Epithelial cell of proximal tubule (primary cell): ENCODE results near the gene ORM1. TPM values are rescaled to one million over a fixed set of nuclear protein-coding genes. Genes with fewer than 3 reads are reported as not detected.

Experiments
- DNase-seq: peaks from one replicate; pipeline ENCODE4 v3.0.0-alpha.2; 2011; ENCODE audit warnings: low read depth
- H3K4me3 ChIP-seq: 2 replicates; pipeline ENCODE4 v1.5.1; 2011; ENCODE audit warnings: low read depth, mild to moderate bottlenecking, low read length
- CTCF ChIP-seq: conservative IDR thresholded peaks from 2 replicates; pipeline ENCODE4 v1.5.1; 2012; ENCODE audit warnings: low read depth, mild to moderate bottlenecking, low read length
- total RNA-seq: library from RNA; depleted of rRNA; stranded (reverse); fragments of >200 nt; gene quantifications from 2 replicates; pipeline ENCODE4 v1.2.3, GENCODE V29; 2015

The ORM1 gene
- total RNA-seq, 1 donor from 2014 or later, result not detected

DNA sequence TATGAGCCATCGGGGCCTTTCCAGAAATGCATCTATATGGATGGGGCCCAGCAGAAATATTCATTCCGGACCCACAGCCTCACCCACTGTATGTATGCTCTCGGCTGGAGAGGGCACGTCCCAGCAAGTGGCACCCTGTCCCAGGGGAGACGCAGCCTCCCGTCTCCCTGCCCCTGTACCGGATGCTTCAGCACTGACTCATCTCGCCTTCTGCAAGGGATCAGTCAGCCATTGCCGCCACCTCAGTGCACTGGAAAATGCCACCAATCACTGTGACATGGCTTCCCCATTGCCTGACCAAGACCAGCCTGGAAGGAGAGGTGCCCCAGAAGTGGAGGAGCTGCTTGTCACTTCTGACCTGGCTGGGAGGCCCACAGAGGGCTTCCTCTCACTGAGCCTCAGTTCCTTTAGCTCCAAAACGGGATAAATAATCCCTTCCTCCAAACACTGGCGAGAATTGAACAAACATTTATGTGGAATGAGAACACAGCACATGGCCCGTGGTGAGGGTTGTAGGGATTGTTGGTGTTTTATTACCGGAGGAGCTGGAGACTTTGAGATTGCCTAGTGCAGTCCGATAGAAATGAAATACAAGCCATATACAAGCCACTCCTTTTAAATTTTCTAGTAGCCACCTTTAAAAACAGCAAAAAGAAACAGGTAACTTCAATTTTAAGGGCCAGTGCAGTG, 43.9 kb upstream of the ORM1 start:
- no peak overlapping the region for H3K4me3 ChIP-seq
- TF ChIP-seq CTCF, result no peak
- no peak for DNase-seq

DNA sequence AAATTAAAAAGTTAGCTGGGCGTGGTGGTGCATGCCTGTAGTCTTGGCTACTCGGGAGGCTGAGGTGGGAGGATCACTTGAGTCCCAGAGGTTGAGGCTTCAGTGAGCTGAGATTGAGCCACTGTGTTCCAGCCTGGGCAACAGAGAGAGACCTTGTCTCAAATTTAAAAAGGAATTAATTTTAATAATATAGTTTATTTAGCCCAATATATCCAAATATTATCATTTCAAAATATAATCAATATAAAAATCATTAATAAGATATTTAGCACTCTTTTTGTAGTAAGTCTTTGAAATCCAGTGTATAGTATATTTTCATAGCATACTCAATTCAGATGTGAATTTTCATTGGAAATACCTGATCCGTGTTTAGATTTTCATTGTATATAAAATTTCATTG, 43.2 kb upstream of the ORM1 start:
- TF ChIP-seq CTCF, result no peak

DNA sequence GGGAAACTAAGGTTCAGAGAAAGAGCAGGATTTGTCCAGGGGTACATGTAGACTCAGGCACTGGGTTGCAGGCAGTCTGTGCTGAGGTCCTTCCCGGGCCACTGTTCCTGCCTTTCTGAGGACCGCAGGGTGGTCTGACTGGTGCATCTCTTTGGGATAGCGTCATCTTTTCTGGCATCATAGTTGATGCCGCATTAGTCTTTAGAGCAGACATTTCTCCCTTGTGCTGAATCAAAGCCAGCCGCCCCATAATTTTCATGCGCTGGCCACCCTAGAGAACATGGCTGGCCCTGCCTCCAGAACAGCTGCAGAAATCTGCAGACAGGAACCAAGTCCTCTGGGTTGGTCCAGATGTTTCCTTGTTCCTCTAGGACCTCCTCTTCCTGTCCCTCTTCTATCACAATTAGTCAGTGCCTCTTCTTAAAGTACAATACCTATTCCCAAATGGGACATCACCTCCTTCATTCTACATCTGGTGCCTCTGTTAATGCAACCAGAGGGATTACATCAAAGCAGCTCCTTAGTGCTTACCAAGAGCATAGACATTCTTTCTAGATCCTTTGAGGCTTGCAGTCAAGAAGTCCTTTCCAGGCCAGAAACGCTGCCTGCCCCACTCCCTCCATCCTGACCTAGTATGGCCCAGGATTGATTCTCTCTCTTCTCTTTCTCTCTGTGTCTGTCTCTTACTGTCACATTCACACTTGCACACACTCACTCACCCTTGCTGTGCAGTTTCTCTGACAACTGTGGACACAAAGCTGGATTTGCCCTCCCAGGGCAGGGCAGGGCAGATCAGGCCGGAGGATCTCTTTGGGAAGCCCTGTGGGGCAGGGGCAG, 42.0 kb upstream of the ORM1 start:
- TF ChIP-seq CTCF, result no peak
- DNase-seq, result no peak
- H3K4me3 ChIP-seq, result no peak overlapping the region

More for the DNA sequence above, 43.2 kb upstream of the ORM1 start:
- DNase-seq, result no peak
- H3K4me3 ChIP-seq, result no peak overlapping the region

DNA sequence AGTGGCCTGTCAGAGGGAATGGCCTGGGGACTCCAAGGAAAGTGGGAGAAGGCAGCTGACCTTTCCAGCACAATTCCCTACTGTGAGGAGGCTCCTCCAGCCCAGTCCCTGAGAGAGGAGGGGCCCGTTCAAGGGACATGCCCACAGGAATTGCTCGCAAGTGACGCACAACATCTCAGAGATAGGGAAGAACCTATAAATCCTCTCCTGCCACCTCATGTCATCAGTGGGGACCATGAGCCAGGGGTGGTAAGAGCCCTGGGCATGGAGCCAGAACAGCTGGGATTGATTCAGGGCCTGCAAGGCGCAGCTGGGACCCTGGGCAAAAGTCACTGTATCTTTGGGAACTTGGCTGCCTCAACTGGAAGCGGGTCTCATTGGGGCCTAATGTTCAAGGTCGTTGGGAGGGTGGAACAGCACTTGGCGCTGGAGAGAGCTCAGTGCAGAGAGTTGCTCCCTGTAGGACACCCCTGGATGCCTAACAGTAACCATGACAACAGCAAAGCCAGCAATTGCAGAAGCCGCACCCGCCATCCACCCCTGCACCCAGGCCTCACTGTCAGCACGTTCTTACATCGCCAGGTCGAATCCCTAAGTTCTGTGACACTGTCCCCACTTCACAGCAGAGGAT, 41.3 kb upstream of the ORM1 start:
- TF ChIP-seq CTCF, result no peak
- DNase-seq, result no peak
- H3K4me3 ChIP-seq, result no peak overlapping the region

- no peak for TF ChIP-seq CTCF
- no peak for DNase-seq
These were observed 40.8 kb upstream of the ORM1 start for GRCh38 chr9:114282104-114282485.

DNA sequence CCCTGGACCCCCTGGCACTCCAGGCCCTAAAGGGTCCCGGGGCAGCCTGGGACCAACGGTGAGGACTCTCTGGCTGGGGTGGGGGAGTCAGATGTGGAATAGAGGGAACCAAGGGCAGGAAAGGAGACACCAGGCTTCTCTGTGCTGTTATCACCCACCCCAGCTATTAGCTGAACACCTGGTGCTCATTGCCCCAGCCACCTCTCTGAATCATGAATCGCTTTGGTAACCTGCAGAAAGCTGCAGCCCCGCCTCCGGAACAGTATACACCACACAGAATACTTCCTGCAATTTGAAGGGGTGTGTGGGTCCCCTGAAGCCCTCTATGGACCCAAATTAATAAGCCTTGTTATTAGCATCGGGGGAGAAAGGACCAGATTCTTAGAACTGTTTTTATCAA, 40.4 kb upstream of the ORM1 start:
- TF ChIP-seq CTCF, result no peak
- H3K4me3 ChIP-seq, result no peak overlapping the region
- no peak for DNase-seq

More at GRCh38 chr9:114282104-114282485, 40.8 kb upstream of the ORM1 start:
- no peak overlapping the region for H3K4me3 ChIP-seq
